SK-N-SH treated with all-trans-retinoic acid at 6 μM for 48 hours (cell line): ENCODE data around the gene ZNF423.

Experiments
- ATAC-seq: fragments of 200-7000 bp; cut with Tn5 transposase; 3 replicates; pipeline ENCODE4 v1.9.1; 2020; ENCODE audit warnings: mild to moderate bottlenecking, moderate library complexity
- ARNTL ChIP-seq: fragments of 450-650 bp; formaldehyde crosslinking; IDR thresholded peaks from 2 replicates; pipeline ENCODE4 v1.5.0; 2020; ENCODE audit warnings: low read depth, mild to moderate bottlenecking, moderate library complexity, borderline replicate concordance
- BACH2 ChIP-seq: fragments of 250-450 bp; sonication (Bioruptor Pico); IDR thresholded peaks from 2 replicates; pipeline ENCODE4 v1.9.0; 2021; ENCODE audit warnings: mild to moderate bottlenecking, borderline replicate concordance
- CREB5 ChIP-seq: fragments of 250-450 bp; sonication (Bioruptor Pico); IDR thresholded peaks from 2 replicates; pipeline ENCODE4 v1.5.1; 2020; ENCODE audit warnings: low read depth, mild to moderate bottlenecking, moderate library complexity
- CSDC2 ChIP-seq: fragments of 250-450 bp; sonication (Bioruptor Pico); IDR thresholded peaks from 2 replicates; pipeline ENCODE4 v1.5.0; 2020; ENCODE audit warnings: mild to moderate bottlenecking, moderate library complexity
- ESRRG ChIP-seq: fragments of 250-450 bp; sonication (Bioruptor Pico); IDR thresholded peaks from 2 replicates; pipeline ENCODE4 v1.6.1; 2021; ENCODE audit warnings: mild to moderate bottlenecking
- GLIS3 ChIP-seq: fragments of 250-450 bp; sonication (Bioruptor Pico); IDR thresholded peaks from 2 replicates; pipeline ENCODE4 v1.5.0; 2020; ENCODE audit warnings: mild to moderate bottlenecking, moderate library complexity
- ISL1 ChIP-seq: fragments of 250-450 bp; sonication (Bioruptor Pico); IDR thresholded peaks from 2 replicates; pipeline ENCODE4 v2.1.2; 2022; ENCODE audit warnings: mild to moderate bottlenecking, moderate library complexity
- OSR1 ChIP-seq: fragments of 250-450 bp; sonication (Bioruptor Pico); IDR thresholded peaks from 2 replicates; pipeline ENCODE4 v1.8.0; 2022; ENCODE audit warnings: moderate library complexity, mild to moderate bottlenecking, inconsistent platforms
- PATZ1 ChIP-seq: fragments of 250-450 bp; sonication (Bioruptor Pico); IDR thresholded peaks from 2 replicates; pipeline ENCODE4 v1.8.0; 2020; ENCODE audit warnings: mild to moderate bottlenecking, moderate library complexity, borderline replicate concordance
- RARB ChIP-seq: fragments of 250-450 bp; sonication (Bioruptor Pico); IDR thresholded peaks from 2 replicates; pipeline ENCODE4 v1.8.0; 2021; ENCODE audit warnings: mild to moderate bottlenecking, moderate library complexity
- SNAI2 ChIP-seq: fragments of 250-450 bp; sonication (Bioruptor Pico); IDR thresholded peaks from 2 replicates; pipeline ENCODE4 v1.5.0; 2020; ENCODE audit warnings: mild to moderate bottlenecking, moderate library complexity
- TCF4 ChIP-seq: fragments of 250-450 bp; sonication (Bioruptor Pico); IDR thresholded peaks from 2 replicates; pipeline ENCODE4 v1.8.0; 2021; ENCODE audit warnings: mild to moderate bottlenecking, moderate library complexity, borderline replicate concordance
- TOX ChIP-seq: fragments of 250-450 bp; sonication (Bioruptor Pico); IDR thresholded peaks from 2 replicates; pipeline ENCODE4 v1.8.0; 2021; ENCODE audit warnings: mild to moderate bottlenecking, moderate library complexity, borderline replicate concordance
- TSHZ2 ChIP-seq: fragments of 250-450 bp; sonication (Bioruptor Pico); IDR thresholded peaks from 2 replicates; pipeline ENCODE4 v1.5.0; 2020; ENCODE audit warnings: mild to moderate bottlenecking, moderate library complexity
- ZC3H10 ChIP-seq: fragments of 250-450 bp; sonication (Bioruptor Pico); IDR thresholded peaks from 2 replicates; pipeline ENCODE4 v1.5.1; 2021; ENCODE audit warnings: mild to moderate bottlenecking, moderate library complexity
- ZFP3 ChIP-seq: fragments of 250-450 bp; sonication (Bioruptor Pico); IDR thresholded peaks from 2 replicates; pipeline ENCODE4 v1.5.0; 2020; ENCODE audit warnings: mild to moderate bottlenecking, moderate library complexity
- ZFP30 ChIP-seq: fragments of 450-650 bp; formaldehyde crosslinking; IDR thresholded peaks from 2 replicates; pipeline ENCODE4 v1.5.0; 2022; ENCODE audit warnings: mild to moderate bottlenecking, moderate library complexity
- ZNF70 ChIP-seq: fragments of 450-650 bp; formaldehyde crosslinking; IDR thresholded peaks from 2 replicates; pipeline ENCODE4 v1.5.0; 2020; ENCODE audit warnings: mild to moderate bottlenecking, moderate library complexity
- ZNF8 ChIP-seq: fragments of 450-650 bp; formaldehyde crosslinking; IDR thresholded peaks from 2 replicates; pipeline ENCODE4 v1.5.0; 2020; ENCODE audit warnings: mild to moderate bottlenecking, moderate library complexity
- TF ChIP-seq, protein P1 (sequence below): fragments of 250-450 bp; sonication (Bioruptor Pico); IDR thresholded peaks from 2 replicates; pipeline ENCODE4 v1.5.1; 2021; ENCODE audit warnings: mild to moderate bottlenecking, moderate library complexity

Gene ZNF423

DNA sequence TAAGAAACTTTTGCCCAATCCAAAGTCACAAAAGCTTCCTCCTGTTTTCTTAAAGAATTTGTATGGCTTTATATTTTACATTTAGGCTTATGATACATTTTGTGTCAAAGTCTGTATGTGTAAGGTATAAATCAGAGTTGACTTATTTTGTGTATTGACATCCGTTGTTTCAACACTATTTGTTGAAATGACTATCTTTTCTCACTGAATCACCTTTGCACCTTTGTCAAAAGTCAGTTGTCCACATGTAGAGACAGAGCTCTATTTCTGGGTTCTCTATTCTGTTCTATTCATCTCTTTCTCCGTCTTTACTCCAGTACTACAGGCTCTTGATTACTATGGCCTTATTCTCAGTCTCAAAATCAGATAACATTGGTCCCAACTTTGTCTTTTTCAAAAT lies 409.1 kb downstream of the ZNF423 start:
- no peak for TF ChIP-seq TOX (CRISPR knock-in tag)
- no peak for TF ChIP-seq OSR1
- no peak for TF ChIP-seq ZNF70
- no peak for TF ChIP-seq PATZ1 (CRISPR knock-in tag)
- no peak for TF ChIP-seq ZFP30 (CRISPR knock-in tag)

GRCh38 chr16:49443576-49443975 lies 412.3 kb downstream of the ZNF423 start:
- no peak for TF ChIP-seq ZNF8 (CRISPR knock-in tag)
- no peak for TF ChIP-seq ZFP3 (CRISPR knock-in tag)
- no peak for TF ChIP-seq CSDC2 (CRISPR knock-in tag)
- TF ChIP-seq OSR1: no peak
- no peak for TF ChIP-seq SNAI2
- no peak for TF ChIP-seq ZC3H10
- TF ChIP-seq ARNTL (CRISPR knock-in tag): no peak
- TF ChIP-seq TSHZ2: no peak
- TF ChIP-seq ISL1 (CRISPR knock-in tag): no peak
- ATAC-seq: no peak

More for the DNA sequence above, 409.1 kb downstream of the ZNF423 start:
- no peak for ATAC-seq

DNA sequence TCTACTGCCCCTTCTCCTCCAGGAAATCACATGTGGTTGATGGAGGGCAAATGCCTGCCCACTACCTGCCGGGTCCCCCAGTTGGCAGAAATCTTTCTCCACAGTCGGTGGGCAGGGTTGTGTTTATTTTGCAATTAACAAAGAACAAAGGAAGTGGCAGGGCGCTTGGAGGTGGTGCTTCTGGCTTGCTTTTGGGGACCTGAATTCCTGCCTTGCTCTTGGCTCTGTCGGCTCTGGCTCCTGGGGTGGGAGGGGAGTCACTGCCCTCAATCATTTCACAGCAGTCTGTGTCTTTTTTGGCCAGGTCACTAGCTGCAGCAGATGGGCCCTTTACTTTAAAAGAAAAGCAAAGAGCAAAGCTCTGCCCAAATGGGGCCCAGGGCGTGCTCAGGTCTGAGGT lies 413.1 kb downstream of the ZNF423 start:
- ATAC-seq: no peak
- TF ChIP-seq ARNTL (CRISPR knock-in tag) (no peak), ZFP3 (CRISPR knock-in tag) (no peak), RARB (CRISPR knock-in tag) (no peak), ESRRG (CRISPR knock-in tag) (no peak), PATZ1 (CRISPR knock-in tag) (no peak), CSDC2 (CRISPR knock-in tag) (no peak), ZC3H10 (no peak), SNAI2 (no peak), BACH2 (CRISPR knock-in tag) (no peak)

- no peak for ATAC-seq
- TF ChIP-seq ZC3H10: no peak
- no peak for TF ChIP-seq BACH2 (CRISPR knock-in tag)
- no peak for TF ChIP-seq ZNF8 (CRISPR knock-in tag)
- TF ChIP-seq PATZ1 (CRISPR knock-in tag): no peak
- no peak for TF ChIP-seq ZFP30 (CRISPR knock-in tag)
- TF ChIP-seq, protein P1, sequence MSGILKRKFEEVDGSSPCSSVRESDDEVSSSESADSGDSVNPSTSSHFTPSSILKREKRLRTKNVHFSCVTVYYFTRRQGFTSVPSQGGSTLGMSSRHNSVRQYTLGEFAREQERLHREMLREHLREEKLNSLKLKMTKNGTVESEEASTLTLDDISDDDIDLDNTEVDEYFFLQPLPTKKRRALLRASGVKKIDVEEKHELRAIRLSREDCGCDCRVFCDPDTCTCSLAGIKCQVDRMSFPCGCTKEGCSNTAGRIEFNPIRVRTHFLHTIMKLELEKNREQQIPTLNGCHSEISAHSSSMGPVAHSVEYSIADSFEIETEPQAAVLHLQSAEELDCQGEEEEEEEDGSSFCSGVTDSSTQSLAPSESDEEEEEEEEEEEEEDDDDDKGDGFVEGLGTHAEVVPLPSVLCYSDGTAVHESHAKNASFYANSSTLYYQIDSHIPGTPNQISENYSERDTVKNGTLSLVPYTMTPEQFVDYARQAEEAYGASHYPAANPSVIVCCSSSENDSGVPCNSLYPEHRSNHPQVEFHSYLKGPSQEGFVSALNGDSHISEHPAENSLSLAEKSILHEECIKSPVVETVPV (CRISPR knock-in tag): no peak
- TF ChIP-seq GLIS3 (CRISPR knock-in tag): no peak
- TF ChIP-seq CREB5 (CRISPR knock-in tag): no peak
- no peak for TF ChIP-seq ZNF70
- no peak for TF ChIP-seq OSR1
- TF ChIP-seq TCF4 (CRISPR knock-in tag): no peak
Measured at GRCh38 chr16:49441366-49441780, 414.5 kb downstream of the ZNF423 start.
